Type B pancreatic cell (in vitro differentiated cells): ENCODE measurements around the gene BBOX1. TPM values are rescaled to one million over a fixed set of nuclear protein-coding genes. Genes with fewer than 3 reads are reported as not detected.

Experiments used
- DNase-seq: peaks from one replicate; pipeline ENCODE4 v3.0.0; 2021; ENCODE audit warnings: mixed read lengths; ENCODE audit not compliant: unreplicated experiment; ENCODE audit errors: extremely low spot score
- H3K27ac Mint-ChIP-seq: 2 replicates; pipeline ENCODE4 v1.8.0; 2021; ENCODE audit warnings: mild to moderate bottlenecking, mixed read lengths
- H3K27me3 Mint-ChIP-seq: 2 replicates; pipeline ENCODE4 v1.8.0; 2021; ENCODE audit warnings: mixed read lengths
- H3K36me3 Mint-ChIP-seq: 2 replicates; pipeline ENCODE4 v1.8.0; 2021; ENCODE audit warnings: mixed read lengths
- H3K4me1 Mint-ChIP-seq: one replicate; pipeline ENCODE4 v1.8.0; 2021; ENCODE audit warnings: mixed read lengths; ENCODE audit not compliant: unreplicated experiment
- H3K4me3 Mint-ChIP-seq: 2 replicates; pipeline ENCODE4 v1.8.0; 2021; ENCODE audit warnings: mild to moderate bottlenecking, mixed read lengths
- H3K9me3 Mint-ChIP-seq: 2 replicates; pipeline ENCODE4 v1.8.0; 2021; ENCODE audit warnings: mixed read lengths
- total RNA-seq: library from RNA; stranded (reverse); gene quantifications from 2 replicates; pipeline ENCODE4 v1.2.1, GENCODE V29; 2021; ENCODE audit warnings: low replicate concordance
- TF ChIP-seq, protein P1 (sequence below): fragments of 200-600 bp; sonication (generic); conservative IDR thresholded peaks from 2 replicates; pipeline ENCODE4 v1.5.0; 2021; ENCODE audit warnings: antibody characterized with exemption, mild to moderate bottlenecking

Gene BBOX1
- total RNA-seq, 1 donor from 2014 or later: 0.27 TPM

DNA sequence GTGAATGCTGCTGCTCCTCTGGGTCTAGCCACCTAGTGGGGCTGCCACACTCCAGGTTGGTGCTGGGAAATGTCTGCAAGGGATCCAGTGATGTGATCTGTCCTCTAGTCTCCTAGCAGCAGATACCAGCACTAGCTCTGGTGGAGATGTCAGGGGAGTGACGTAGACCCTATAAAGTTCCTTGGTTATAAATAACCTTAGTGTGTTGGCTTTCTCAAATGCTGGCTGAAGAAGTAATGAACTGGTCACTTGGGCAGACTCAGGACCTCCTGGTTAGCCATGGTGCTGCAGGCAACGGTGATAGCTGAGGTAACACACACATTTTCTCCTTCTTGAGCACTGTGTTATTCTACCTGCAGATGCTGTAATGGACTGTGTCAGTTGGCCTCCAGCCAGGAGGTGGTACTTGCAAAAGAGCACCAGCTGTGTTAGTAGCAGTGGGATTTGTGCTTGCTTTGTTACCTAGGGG, 35.5 kb downstream of the BBOX1 start:
- DNase-seq: no peak
- no peaks in the 10 kb centered on the region for H3K36me3 Mint-ChIP-seq
- no peaks in the 10 kb centered on the region for H3K27me3 Mint-ChIP-seq
- peaks cover 6% of the 10 kb centered on the region for H3K4me1 Mint-ChIP-seq
- no peaks in the 10 kb centered on the region for H3K9me3 Mint-ChIP-seq
- no peak overlapping the region for H3K4me3 Mint-ChIP-seq
- TF ChIP-seq, protein P1, sequence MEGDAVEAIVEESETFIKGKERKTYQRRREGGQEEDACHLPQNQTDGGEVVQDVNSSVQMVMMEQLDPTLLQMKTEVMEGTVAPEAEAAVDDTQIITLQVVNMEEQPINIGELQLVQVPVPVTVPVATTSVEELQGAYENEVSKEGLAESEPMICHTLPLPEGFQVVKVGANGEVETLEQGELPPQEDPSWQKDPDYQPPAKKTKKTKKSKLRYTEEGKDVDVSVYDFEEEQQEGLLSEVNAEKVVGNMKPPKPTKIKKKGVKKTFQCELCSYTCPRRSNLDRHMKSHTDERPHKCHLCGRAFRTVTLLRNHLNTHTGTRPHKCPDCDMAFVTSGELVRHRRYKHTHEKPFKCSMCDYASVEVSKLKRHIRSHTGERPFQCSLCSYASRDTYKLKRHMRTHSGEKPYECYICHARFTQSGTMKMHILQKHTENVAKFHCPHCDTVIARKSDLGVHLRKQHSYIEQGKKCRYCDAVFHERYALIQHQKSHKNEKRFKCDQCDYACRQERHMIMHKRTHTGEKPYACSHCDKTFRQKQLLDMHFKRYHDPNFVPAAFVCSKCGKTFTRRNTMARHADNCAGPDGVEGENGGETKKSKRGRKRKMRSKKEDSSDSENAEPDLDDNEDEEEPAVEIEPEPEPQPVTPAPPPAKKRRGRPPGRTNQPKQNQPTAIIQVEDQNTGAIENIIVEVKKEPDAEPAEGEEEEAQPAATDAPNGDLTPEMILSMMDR: no peak
- H3K27ac Mint-ChIP-seq: no peak overlapping the region

DNA sequence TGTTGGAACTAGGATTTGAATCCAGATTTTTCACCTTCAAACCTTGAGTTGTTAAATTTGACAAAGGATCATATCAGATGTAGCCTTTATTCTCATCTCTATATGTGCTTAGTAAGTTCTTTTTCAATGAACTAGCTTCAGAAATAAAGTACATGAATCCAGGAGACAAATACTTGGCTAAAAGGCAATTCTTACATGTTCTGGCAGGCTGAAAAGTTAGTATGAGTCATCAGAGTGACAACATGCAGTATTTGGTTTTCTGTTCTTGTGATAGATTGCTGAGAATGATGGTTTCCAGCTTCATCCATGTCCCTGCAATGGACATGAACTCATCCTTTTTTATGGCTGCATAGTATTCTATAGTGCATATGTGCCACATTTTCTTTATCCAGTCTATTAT, 40.4 kb downstream of the BBOX1 start:
- Mint-ChIP-seq H3K4me3 (no peak overlapping the region), H3K36me3 (no peaks in the 10 kb centered on the region)
- TF ChIP-seq, protein P1: no peak

DNA sequence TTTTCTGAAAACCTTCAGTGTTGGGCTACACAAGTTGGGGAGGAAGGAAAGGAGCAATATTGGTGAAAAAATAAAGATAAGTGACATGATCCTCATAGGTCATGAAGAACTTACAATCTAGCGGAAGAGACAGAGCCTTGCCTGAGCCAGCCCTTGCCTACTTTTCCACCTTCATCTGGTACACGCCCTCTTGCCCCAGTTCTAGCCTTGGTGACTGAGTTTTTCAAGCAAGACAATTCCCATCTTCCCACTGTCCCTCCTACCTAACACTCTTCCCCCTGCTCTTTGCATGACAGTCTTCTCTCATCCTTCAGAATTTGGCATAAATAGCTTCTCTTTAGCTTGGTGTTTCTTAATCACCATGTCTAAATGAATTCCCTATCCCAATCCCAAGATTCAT, 42.6 kb downstream of the BBOX1 start:
- H3K36me3 Mint-ChIP-seq: no peaks in the 10 kb centered on the region
- H3K9me3 Mint-ChIP-seq: no peaks in the 10 kb centered on the region
- no peaks in the 10 kb centered on the region for H3K27me3 Mint-ChIP-seq
- TF ChIP-seq, protein P1: no peak
- no peak overlapping the region for H3K27ac Mint-ChIP-seq
- no peak for DNase-seq
- peaks cover 13% of the 10 kb centered on the region for H3K4me1 Mint-ChIP-seq
- no peak overlapping the region for H3K4me3 Mint-ChIP-seq

More for the DNA sequence above, 40.4 kb downstream of the BBOX1 start:
- DNase-seq: no peak
- Mint-ChIP-seq H3K4me1 (peaks cover 17% of the 10 kb centered on the region), H3K9me3 (no peaks in the 10 kb centered on the region), H3K27me3 (no peaks in the 10 kb centered on the region), H3K27ac (no peak overlapping the region)

DNA sequence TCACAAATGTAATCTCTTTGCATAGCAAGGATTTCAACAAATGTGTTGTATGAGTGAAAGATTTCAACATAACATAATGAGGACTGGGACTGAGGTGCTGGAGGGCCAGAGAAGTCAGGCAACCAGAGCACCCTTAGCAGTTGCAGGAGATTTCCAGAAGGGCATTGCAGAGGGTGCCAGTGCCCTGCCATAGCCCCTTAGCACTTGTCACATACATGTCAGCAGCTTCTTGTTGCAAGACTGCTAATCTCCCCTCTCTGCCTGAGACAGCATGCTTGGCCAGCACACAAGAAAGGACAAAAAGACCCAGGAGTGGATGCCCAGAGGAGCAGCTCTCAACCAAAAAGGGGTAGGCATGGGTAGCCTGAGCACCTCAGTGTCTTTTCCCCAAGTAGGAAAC, 43.2 kb downstream of the BBOX1 start:
- Mint-ChIP-seq H3K27me3 (no peaks in the 10 kb centered on the region), H3K9me3 (no peaks in the 10 kb centered on the region), H3K4me1 (peaks cover 13% of the 10 kb centered on the region), H3K4me3 (no peak overlapping the region), H3K36me3 (no peaks in the 10 kb centered on the region), H3K27ac (no peak overlapping the region)
- DNase-seq: no peak
- TF ChIP-seq, protein P1: no peak

DNA sequence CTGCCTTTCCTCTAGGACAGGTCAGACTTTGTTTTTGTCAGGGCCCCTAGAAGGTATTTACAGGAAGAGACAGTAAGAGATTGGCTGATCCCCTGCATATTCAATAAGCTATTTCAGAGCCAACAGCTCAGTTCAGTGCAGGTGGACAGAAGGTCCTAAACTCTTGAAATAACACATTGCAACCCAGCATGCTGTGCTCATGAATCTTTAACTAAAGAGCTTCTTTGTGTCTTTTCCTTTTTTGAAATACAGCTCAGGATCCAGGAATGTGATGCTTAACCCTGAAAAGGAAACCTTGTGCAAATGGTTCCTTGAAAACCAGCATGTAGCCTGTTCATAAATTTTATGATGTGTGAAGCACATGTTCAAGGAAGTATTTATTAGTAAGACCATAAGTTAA, 43.9 kb downstream of the BBOX1 start:
- Mint-ChIP-seq H3K9me3 (no peaks in the 10 kb centered on the region), H3K4me1 (peaks cover 13% of the 10 kb centered on the region), H3K4me3 (no peak overlapping the region), H3K27ac (no peak overlapping the region), H3K36me3 (no peaks in the 10 kb centered on the region), H3K27me3 (no peaks in the 10 kb centered on the region)
- TF ChIP-seq, protein P1: no peak
- DNase-seq: no peak

DNA sequence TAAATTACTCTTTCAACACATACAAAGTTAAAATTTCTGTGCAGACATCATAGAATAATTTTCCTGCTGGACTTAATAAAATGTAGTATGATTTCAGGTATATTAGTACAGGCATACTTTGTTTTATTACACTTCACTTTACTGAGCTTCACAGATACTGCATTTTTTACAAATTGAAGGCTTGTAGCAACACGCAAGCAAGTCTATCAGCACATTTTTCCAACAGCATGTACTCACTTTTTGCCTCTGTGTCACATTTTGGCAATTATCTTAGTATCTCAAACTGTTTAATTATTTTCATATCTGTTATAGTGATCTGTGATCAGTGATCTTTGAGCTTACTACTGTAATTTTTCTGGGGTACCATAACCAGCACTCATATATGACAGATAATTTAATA, 44.5 kb downstream of the BBOX1 start:
- Mint-ChIP-seq H3K4me1 (peaks cover 13% of the 10 kb centered on the region), H3K36me3 (no peaks in the 10 kb centered on the region), H3K27me3 (no peaks in the 10 kb centered on the region), H3K27ac (no peak overlapping the region), H3K4me3 (no peak overlapping the region), H3K9me3 (peaks cover 4% of the 10 kb centered on the region)
- TF ChIP-seq, protein P1: no peak
- no peak for DNase-seq
